SK-N-MC (cell line): Measurements from ENCODE around the gene DNAJC10.

ENCODE experiments used
- EZH2 ChIP-seq: fragments of 200-600 bp; sonication (generic); IDR thresholded peaks from one replicate; pipeline ENCODE4 v1.6.1; 2017; ENCODE audit warnings: antibody characterized with exemption
- FOXP2 ChIP-seq: optimal IDR thresholded peaks from 2 replicates; pipeline ENCODE3; 2011; ENCODE audit warnings: mild to moderate bottlenecking, moderate library complexity; ENCODE audit not compliant: insufficient read depth; ENCODE audit errors: extremely low read length, control extremely low read depth

DNA sequence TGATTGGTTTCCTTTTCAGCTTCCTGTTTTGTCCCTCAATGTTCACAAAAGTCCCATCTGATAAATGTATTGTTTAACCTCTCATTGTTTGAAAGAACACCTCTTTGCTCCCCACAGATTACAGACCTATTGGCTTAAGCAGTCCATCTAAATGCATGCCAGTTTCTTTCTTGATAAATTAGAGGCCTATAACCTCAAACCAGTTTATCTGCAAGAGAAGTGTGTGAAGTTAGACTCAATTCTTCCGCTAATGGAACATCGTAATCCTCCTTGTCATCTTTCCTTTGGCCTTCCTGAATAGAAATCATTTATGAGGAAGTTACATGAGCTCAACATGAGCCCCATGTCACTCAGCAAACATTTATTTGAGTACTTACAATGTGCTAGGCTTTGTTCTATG, 76.4 kb downstream of the DNAJC10 start:
- no peak for TF ChIP-seq FOXP2
- TF ChIP-seq EZH2 = no peak
